ENCODE data around the gene VLDLR.

DNA sequence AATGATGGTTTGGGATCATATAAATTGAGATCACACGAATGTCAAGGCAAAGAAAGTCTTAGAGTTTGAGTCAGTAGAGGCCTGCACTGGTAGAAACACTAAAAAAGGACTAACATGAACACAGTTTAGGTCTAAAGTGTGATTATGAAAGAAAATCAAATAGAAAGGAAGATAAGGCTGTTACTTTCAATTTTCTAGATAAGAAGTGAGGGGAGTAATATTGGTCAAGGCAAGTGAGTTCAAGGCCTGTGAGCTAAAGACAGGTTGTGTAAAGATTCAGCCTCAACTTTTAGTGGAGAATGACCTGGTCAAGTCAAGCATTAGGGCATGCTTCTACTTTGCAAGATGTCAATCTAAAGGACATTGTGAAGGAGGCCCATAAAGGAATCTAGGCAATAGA lies 19.0 kb downstream of the VLDLR start:
- no peak for TF ChIP-seq POLR2A (IDR thresholded peaks at IDR 0.05)
- TF ChIP-seq, protein P1, sequence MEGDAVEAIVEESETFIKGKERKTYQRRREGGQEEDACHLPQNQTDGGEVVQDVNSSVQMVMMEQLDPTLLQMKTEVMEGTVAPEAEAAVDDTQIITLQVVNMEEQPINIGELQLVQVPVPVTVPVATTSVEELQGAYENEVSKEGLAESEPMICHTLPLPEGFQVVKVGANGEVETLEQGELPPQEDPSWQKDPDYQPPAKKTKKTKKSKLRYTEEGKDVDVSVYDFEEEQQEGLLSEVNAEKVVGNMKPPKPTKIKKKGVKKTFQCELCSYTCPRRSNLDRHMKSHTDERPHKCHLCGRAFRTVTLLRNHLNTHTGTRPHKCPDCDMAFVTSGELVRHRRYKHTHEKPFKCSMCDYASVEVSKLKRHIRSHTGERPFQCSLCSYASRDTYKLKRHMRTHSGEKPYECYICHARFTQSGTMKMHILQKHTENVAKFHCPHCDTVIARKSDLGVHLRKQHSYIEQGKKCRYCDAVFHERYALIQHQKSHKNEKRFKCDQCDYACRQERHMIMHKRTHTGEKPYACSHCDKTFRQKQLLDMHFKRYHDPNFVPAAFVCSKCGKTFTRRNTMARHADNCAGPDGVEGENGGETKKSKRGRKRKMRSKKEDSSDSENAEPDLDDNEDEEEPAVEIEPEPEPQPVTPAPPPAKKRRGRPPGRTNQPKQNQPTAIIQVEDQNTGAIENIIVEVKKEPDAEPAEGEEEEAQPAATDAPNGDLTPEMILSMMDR (IDR thresholded peaks at IDR 0.05) = no peak

Measured in heart left ventricle (tissue), 13 donors.